Activated CD4-positive, alpha-beta T cell treated with anti-CD3 and anti-CD28 coated beads for 4 hours (primary cell): ENCODE data around the gene EPHA3.
"Not testable (repeated sequence)": the region's sequence is repeated elsewhere in the genome, so short reads cannot be mapped to it uniquely, and the experiment has no call there.

Experiments used
- DNase-seq, 2 donors: peaks; one replicate each; pipeline ENCODE4 v3.0.0-alpha.2; 2020

Gene EPHA3

GRCh38 chr3:89297199-89297598, 189.8 kb downstream of the EPHA3 start:
- no peak for DNase-seq

- no peak for DNase-seq
Measured at GRCh38 chr3:89300526-89300925, 193.1 kb downstream of the EPHA3 start.

GRCh38 chr3:89300981-89301380, 193.6 kb downstream of the EPHA3 start:
- no peak for DNase-seq

- no peak for DNase-seq
Measured at GRCh38 chr3:89303701-89304100, 196.3 kb downstream of the EPHA3 start.

DNA sequence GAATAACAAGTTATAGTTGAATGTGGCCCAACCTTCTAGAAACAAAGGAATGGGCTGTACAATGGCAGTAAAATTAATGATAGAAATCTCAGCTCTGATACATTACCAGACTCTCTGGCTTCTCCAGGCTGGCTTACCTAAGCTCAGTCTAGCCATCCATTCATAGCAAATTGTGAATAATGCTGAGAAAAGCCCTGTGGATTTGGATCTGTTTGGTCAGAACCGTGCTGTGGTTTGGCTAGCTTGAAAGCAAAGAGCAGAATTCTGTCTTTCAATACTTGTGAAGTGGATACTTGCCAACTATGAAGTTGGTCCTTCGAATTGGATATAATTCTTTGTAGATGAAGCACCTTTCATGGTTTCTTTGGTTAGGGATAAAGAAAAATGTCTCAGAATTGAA, 199.1 kb downstream of the EPHA3 start:
- DNase-seq, result no peak

- DNase-seq, result no peak
Measured at GRCh38 chr3:89311581-89311980, 204.2 kb downstream of the EPHA3 start.

- DNase-seq, result no peak
Measured at GRCh38 chr3:89312141-89312540, 204.7 kb downstream of the EPHA3 start.

DNA sequence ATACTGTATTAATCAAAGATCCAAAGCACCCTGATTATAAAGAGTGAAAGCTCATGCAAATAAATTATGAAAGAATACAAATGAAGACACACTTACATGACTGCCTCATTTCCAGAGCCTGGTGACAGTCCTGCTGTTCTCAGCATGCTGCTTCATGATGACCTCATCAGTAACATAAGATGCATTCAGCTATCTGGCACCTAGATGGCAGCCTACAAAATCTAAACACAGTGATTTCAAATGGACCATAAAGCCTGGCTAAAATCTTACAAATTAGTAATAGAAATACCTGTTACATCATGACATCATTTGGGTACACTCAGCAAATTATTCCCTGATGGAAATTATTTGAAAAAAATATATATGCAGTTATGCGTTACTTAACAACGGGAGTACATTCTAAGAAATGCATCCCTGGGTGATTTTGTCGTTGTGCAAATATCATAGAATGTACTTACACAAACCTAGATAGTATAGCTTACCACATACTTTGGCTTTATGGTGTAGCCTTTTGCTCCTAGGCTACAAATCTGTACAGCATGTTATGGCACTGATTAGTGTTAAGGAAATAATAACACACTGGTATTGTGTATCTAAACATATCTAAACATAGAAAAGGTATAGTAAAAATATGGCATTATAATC, 207.2 kb downstream of the EPHA3 start:
- no peak for DNase-seq

GRCh38 chr3:89315750-89316470, 208.5 kb downstream of the EPHA3 start:
- no peak for DNase-seq

- no peak for DNase-seq
Measured at GRCh38 chr3:89320186-89320585, 212.8 kb downstream of the EPHA3 start.

- no peak for DNase-seq
Measured at GRCh38 chr3:89326997-89327396, 219.6 kb downstream of the EPHA3 start.

- no peak for DNase-seq
Measured at GRCh38 chr3:89332386-89332785, 225.0 kb downstream of the EPHA3 start.

DNA sequence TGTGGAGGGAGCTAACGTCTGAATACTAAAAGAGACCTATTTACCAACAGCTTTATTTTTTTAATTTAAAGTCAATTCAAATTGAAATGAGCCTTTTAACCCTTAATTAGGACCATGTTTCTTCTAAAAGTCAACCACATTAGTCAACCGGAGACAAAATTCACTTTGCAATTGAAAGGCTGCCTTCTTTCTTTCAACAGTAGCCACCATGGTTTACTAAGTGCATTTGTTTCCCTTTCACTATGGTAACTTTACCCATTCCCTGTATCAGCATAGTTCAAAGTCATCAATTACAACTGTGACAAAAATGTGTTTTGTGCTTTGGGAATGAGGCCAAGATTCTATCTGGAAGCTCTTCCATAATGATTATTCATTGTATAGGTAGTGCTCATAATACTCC, 225.4 kb downstream of the EPHA3 start:
- no peak for DNase-seq

- no peak for DNase-seq
Measured at GRCh38 chr3:89335693-89336092, 228.3 kb downstream of the EPHA3 start.

DNA sequence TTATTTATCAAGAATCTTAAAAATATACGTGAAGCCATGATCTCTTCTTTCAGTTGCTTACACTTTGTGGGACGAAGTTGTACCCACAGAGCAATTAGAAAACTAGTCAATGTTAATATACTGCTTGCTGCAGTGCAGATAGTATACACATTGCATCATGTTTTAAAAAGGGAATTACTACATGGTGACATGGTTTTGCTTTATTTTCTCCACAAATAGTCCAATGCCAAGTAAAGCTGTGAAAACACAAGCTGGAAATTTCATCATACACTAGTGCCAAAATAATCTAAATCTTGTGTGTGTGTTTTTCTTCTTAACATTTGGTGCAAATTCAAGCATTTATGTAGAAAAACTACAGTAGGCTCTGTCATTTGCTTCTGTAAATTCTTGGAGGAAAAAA, 233.0 kb downstream of the EPHA3 start:
- no peak for DNase-seq

GRCh38 chr3:89344076-89344475, 236.7 kb downstream of the EPHA3 start:
- no peak for DNase-seq

DNA sequence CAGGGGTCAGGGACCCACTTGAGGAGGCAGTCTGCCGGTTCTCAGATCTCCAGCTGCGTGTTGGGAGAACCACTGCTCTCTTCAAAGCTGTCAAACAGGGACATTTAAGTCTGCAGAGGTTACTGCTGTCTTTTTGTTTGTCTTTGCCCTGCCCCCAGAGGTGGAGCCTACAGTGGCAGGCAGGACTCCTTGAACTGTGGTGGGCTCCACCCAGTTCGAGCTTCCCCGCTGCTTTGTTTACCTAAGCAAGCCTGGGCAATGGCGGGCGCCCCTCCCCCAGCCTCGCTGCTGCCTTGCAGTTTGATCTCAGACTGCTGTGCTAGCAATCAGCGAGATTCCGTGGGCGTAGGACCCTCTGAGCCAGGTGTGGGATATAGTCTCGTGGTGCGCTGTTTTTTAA, 243.5 kb downstream of the EPHA3 start:
- DNase-seq, result not testable (repeated sequence)

DNA sequence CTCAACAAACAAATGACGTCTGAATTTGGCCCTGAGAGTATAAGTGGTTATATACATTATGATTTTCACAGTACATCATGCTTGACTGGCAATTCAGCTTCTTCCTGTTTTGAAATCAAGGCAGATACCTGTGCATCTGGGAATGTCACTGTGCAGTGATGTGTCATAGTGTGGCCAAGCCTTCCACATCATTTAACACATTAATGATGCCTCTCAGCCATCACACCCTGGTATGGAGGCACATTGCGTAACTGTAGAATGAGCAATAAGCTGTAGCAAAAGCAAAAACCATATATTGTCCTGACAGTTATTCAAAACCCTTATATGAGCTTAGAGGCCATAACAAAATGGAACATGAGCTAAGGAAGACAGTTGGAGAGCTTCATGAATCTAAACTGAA, 246.0 kb downstream of the EPHA3 start:
- DNase-seq, result no peak

GRCh38 chr3:89358281-89358680, 250.9 kb downstream of the EPHA3 start:
- DNase-seq, result no peak

DNA sequence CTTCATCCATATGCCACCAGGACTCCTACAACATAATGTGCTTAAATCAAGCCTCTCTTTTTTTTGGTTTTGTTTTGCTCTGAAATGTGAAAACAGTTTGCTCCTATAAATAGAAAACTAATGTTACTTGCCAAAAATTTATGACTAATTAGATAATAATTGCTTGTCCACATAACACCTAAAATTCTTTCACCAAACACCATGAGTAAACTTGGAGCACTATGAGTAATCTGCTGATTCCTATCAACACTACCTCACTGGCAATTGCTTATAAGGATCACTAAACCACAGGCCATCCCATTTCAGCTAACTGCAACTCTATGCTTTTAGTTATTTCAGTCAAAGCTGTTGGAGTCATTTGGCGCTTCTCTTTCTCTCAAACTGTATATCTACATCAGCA, 252.7 kb downstream of the EPHA3 start:
- DNase-seq, result no peak

DNA sequence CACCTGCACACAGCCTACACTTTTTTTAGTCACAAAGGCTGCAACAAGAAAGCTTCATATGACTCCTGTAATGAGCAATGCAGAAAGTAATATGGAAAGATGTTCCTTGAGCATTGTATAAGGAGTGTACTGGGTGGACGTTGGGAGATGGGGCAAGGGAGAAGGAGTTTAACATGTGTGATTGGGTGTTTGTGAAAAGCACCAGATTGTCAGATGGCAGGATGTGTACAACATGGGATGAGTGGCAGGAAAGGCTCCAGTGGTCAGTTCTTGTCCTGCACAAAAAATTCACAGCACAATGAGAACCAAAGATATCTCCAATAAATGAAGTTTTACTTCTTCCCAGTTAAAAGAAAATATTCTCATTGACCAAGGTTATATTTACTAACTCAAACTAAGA, 255.1 kb downstream of the EPHA3 start:
- DNase-seq, result no peak

DNA sequence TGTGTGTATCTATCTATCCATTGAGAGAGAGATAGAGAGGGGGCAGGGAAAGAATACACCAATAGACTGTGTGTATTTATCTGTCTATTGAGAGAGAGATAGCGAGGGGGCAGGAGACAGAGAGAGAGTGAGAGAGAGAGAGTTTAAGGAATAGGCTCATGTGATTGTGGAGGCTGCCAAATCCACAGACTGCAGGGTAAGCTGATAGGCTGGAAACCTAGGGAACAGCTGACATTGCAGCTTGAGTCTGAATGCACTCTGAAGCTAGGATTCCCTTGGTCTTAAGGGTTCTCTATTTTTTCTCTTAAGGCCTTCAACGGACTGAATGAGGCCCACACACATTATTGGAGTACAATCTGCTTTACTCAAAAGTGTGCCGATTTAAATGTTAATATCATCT, 255.8 kb downstream of the EPHA3 start:
- DNase-seq, result no peak

- no peak for DNase-seq
Measured at GRCh38 chr3:89364314-89364713, 256.9 kb downstream of the EPHA3 start.

DNA sequence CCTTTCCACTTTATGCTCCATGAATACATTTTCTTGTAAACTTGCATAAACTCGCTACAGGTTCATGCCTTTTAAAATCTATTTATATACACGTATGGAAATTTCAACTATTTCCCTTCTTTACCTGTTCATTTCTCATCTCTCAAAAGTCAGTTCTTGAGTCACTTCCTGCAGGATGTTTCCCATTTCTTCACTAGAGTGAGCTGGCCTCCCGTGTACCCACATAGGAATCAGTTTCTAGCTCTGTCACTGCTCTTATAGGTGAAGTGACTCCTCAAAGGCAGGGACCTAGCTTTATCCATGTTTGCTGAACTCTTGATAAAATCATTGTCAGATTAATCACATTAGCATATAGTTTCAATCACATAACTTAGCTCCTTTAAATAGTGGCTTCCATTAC, 259.7 kb downstream of the EPHA3 start:
- no peak for DNase-seq

DNA sequence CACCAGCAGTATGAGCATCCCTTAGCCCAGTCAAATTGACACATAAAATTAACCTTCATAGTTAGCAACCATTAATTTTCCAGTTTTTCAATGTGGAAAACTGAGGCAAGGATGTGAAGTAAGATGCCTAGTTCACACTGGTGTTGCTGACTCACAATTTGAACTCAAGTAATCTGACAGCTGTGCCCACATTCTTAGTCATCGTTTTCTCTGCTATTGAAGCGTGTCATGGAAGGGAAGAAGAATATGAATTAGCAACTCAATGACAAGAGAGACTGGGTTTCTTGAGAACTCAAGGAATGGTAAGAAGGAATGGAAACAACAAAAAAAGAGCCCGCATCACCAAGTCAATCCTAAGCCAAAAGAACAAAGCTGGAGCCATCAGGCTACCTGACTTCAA, 261.4 kb downstream of the EPHA3 start:
- no peak for DNase-seq
